Measurements from ENCODE around the gene PIP4K2A.

The PIP4K2A gene

GRCh38 chr10:22647244-22647643 is 67.1 kb downstream of the PIP4K2A start:
- Histone ChIP-seq H3K4me3 (ENCODE audit: low read length) (peak overlapping the region; percentile 16), H3K9me3 (ENCODE audit: control insufficient read depth, low read length) (no peaks in the 10 kb centered on the region), H3K9ac (ENCODE audit: low read length) (no peak overlapping the region), H3K4me1 (ENCODE audit: control insufficient read depth, insufficient read depth, low read length) (peaks cover 23% of the 10 kb centered on the region), H3K27me3 (replicated peaks; ENCODE audit: control insufficient read depth, insufficient read depth, low read length) (no peaks in the 10 kb centered on the region), H3K36me3 (ENCODE audit: control insufficient read depth, insufficient read depth, low read length, severe bottlenecking) (no peaks in the 10 kb centered on the region)
- DNase-seq (ENCODE audit: low read depth) = no peak

DNA sequence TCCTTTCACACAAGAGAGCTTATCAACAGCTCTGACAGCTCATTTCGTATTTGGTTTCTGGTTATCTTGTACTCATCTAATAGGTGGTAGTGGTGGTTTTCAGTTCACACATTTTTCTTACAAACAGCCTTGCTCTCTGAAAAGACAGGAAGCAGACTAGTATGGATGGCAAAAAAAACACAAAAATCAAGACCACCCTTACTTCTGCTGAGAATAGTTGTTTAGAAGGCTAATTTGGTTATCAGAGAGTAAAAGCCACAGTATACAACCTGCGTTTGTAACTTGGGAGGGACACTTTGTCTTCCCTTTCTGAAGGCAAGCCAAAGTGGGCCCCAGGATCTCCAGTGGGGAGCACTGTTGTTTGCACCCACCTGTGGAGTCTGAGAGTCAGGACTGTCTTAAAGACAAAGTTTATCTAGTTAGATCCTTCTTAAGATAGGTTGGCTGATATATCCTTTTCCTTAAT is 68.0 kb downstream of the PIP4K2A start:
- Histone ChIP-seq H3K27me3 (replicated peaks; ENCODE audit: control insufficient read depth, insufficient read depth, low read length) (no peaks in the 10 kb centered on the region), H3K9ac (ENCODE audit: low read length) (no peak overlapping the region), H3K36me3 (ENCODE audit: control insufficient read depth, insufficient read depth, low read length, severe bottlenecking) (no peaks in the 10 kb centered on the region), H3K9me3 (ENCODE audit: control insufficient read depth, low read length) (no peaks in the 10 kb centered on the region), H3K4me1 (ENCODE audit: control insufficient read depth, insufficient read depth, low read length) (peaks cover 23% of the 10 kb centered on the region), H3K4me3 (ENCODE audit: low read length) (no peak overlapping the region)
- DNase-seq (ENCODE audit: low read depth) = no peak

- peaks cover 23% of the 10 kb centered on the region for H3K4me1 ChIP-seq (ENCODE audit: control insufficient read depth, insufficient read depth, low read length)
- no peaks in the 10 kb centered on the region for H3K36me3 ChIP-seq (ENCODE audit: control insufficient read depth, insufficient read depth, low read length, severe bottlenecking)
- no peak overlapping the region for H3K4me3 ChIP-seq (ENCODE audit: low read length)
- no peak overlapping the region for H3K9ac ChIP-seq (ENCODE audit: low read length)
- H3K27me3 ChIP-seq (replicated peaks; ENCODE audit: control insufficient read depth, insufficient read depth, low read length) = no peaks in the 10 kb centered on the region
- no peak for DNase-seq (ENCODE audit: low read depth)
- no peaks in the 10 kb centered on the region for H3K9me3 ChIP-seq (ENCODE audit: control insufficient read depth, low read length)
These were observed 70.2 kb downstream of the PIP4K2A start for GRCh38 chr10:22644222-22644621.

DNA sequence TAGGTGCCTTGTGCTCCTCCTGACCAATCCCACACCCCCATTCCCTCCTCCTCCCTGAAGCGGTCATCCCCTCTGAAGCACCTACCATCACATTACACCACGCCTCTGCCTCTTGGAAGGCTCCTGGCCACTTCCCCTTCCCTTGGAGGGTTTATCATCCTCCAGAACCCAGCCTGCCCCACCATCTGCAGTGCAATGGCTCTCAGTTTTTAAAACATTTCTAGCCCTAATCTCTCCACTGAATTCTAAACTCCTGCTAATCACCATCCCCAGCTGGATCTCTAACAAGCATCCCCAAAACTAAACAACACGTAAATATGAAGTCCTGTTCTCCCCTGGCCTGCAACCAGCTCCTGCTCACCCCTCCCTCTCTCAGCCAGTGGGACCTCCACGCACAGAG is 70.6 kb downstream of the PIP4K2A start:
- Histone ChIP-seq H3K9me3 (ENCODE audit: control insufficient read depth, low read length) (no peaks in the 10 kb centered on the region), H3K4me3 (ENCODE audit: low read length) (no peak overlapping the region), H3K9ac (ENCODE audit: low read length) (no peak overlapping the region), H3K4me1 (ENCODE audit: control insufficient read depth, insufficient read depth, low read length) (peaks cover 21% of the 10 kb centered on the region), H3K27me3 (replicated peaks; ENCODE audit: control insufficient read depth, insufficient read depth, low read length) (no peaks in the 10 kb centered on the region), H3K36me3 (ENCODE audit: control insufficient read depth, insufficient read depth, low read length, severe bottlenecking) (no peaks in the 10 kb centered on the region)
- DNase-seq (ENCODE audit: low read depth) = no peak

DNA sequence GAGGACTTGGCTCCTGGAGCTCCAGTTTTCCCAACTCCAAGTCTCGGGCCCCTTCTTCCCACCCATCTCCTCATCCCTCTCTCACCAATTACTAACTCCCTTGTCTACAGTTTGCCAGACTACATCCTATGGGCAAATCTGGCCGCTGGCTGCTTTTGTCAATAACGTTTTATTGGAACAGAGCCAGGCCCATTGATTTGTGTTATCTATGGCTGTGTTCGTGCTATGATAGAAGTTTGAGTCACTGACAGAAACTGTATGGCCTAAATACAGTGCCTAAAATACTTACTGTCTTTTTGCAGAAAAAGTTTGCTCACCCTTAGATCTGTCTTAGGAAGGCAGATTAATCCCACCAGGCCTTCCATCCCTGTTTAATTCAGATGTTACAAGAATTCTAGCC is 71.3 kb downstream of the PIP4K2A start:
- Histone ChIP-seq H3K9me3 (ENCODE audit: control insufficient read depth, low read length) (no peaks in the 10 kb centered on the region), H3K9ac (ENCODE audit: low read length) (no peak overlapping the region), H3K4me1 (ENCODE audit: control insufficient read depth, insufficient read depth, low read length) (peaks cover 15% of the 10 kb centered on the region), H3K36me3 (ENCODE audit: control insufficient read depth, insufficient read depth, low read length, severe bottlenecking) (no peaks in the 10 kb centered on the region), H3K27me3 (replicated peaks; ENCODE audit: control insufficient read depth, insufficient read depth, low read length) (no peaks in the 10 kb centered on the region), H3K4me3 (ENCODE audit: low read length) (no peak overlapping the region)
- DNase-seq (ENCODE audit: low read depth) = no peak

DNA sequence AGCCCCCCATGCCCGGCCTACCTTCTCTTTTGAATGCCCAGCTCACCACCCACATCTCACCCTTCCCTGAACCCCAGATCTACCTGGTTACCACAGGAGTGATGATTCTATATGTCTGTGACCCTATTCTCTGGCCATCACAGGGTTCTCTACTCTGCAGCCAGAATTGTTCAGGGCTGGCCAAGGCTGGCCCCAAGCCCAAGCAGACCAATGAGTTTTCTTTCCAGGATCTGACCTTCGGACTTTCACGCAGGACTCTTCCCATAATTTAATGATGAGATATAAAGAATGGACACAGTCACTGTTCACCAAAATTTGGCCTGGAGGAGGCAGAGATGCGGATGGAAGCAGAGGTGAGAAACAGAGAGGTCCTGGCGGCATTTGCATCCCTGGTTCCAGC is 72.6 kb downstream of the PIP4K2A start:
- no peak overlapping the region for H3K4me3 ChIP-seq (ENCODE audit: low read length)
- no peak overlapping the region for H3K9ac ChIP-seq (ENCODE audit: low read length)
- H3K4me1 ChIP-seq (ENCODE audit: control insufficient read depth, insufficient read depth, low read length) = peaks cover 1% of the 10 kb centered on the region
- no peaks in the 10 kb centered on the region for H3K27me3 ChIP-seq (replicated peaks; ENCODE audit: control insufficient read depth, insufficient read depth, low read length)
- no peaks in the 10 kb centered on the region for H3K36me3 ChIP-seq (ENCODE audit: control insufficient read depth, insufficient read depth, low read length, severe bottlenecking)
- H3K9me3 ChIP-seq (ENCODE audit: control insufficient read depth, low read length) = no peaks in the 10 kb centered on the region
- no peak for DNase-seq (ENCODE audit: low read depth)

GRCh38 chr10:22640359-22640758 is 74.0 kb downstream of the PIP4K2A start:
- no peak for DNase-seq (ENCODE audit: low read depth)
- no peak overlapping the region for H3K9ac ChIP-seq (ENCODE audit: low read length)
- no peaks in the 10 kb centered on the region for H3K4me1 ChIP-seq (ENCODE audit: control insufficient read depth, insufficient read depth, low read length)
- no peaks in the 10 kb centered on the region for H3K27me3 ChIP-seq (replicated peaks; ENCODE audit: control insufficient read depth, insufficient read depth, low read length)
- H3K9me3 ChIP-seq (ENCODE audit: control insufficient read depth, low read length) = no peaks in the 10 kb centered on the region
- H3K4me3 ChIP-seq (ENCODE audit: low read length) = no peak overlapping the region
- H3K36me3 ChIP-seq (ENCODE audit: control insufficient read depth, insufficient read depth, low read length, severe bottlenecking) = no peaks in the 10 kb centered on the region

GRCh38 chr10:22638863-22639262 is 75.5 kb downstream of the PIP4K2A start:
- H3K4me1 ChIP-seq (ENCODE audit: control insufficient read depth, insufficient read depth, low read length) = no peaks in the 10 kb centered on the region
- no peaks in the 10 kb centered on the region for H3K27me3 ChIP-seq (replicated peaks; ENCODE audit: control insufficient read depth, insufficient read depth, low read length)
- no peaks in the 10 kb centered on the region for H3K36me3 ChIP-seq (ENCODE audit: control insufficient read depth, insufficient read depth, low read length, severe bottlenecking)
- no peaks in the 10 kb centered on the region for H3K9me3 ChIP-seq (ENCODE audit: control insufficient read depth, low read length)
- no peak for DNase-seq (ENCODE audit: low read depth)
- H3K4me3 ChIP-seq (ENCODE audit: low read length) = no peak overlapping the region
- no peak overlapping the region for H3K9ac ChIP-seq (ENCODE audit: low read length)

DNA sequence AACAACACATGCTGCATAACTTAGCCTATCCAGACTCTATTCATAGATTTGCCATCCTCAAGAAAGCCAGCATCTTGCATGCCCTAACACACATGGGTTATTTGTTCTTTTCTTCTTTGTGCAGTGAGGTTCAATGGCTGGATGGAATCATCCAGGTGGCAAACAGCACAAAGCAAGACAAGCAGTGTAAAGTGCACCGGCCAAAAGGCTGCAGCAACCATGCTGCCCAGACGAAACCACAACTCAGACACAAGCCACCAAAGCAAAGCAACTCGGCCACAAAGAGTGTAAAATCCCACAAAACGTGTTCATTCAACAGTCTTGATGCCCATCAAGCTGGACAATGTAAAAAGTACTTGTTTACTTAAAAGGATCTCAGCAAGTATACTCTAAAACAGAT is 76.9 kb downstream of the PIP4K2A start:
- Histone ChIP-seq H3K27me3 (replicated peaks; ENCODE audit: control insufficient read depth, insufficient read depth, low read length) (no peaks in the 10 kb centered on the region), H3K4me1 (ENCODE audit: control insufficient read depth, insufficient read depth, low read length) (no peaks in the 10 kb centered on the region), H3K9me3 (ENCODE audit: control insufficient read depth, low read length) (no peaks in the 10 kb centered on the region), H3K36me3 (ENCODE audit: control insufficient read depth, insufficient read depth, low read length, severe bottlenecking) (no peaks in the 10 kb centered on the region), H3K9ac (ENCODE audit: low read length) (no peak overlapping the region), H3K4me3 (ENCODE audit: low read length) (no peak overlapping the region)
- DNase-seq (ENCODE audit: low read depth) = no peak

DNA sequence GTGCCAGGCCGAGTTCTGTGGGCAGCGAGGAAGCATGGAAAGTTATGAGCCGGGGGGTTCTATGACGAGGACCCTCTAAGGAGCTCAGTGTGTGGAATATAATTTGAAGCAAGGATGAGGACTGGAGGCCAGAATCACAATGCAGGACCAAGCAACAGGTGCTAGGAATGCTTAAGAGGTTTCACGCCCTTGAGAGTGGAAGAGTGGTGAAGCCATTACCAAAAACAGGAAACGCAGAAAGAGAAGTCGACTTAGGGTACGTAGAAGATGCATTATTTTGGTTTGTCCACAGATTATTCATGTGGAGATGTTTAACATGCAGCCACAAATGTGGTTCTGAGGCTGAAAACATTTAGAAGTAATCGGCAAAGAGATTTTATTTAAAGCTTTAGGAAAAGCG is 78.7 kb downstream of the PIP4K2A start:
- Histone ChIP-seq H3K36me3 (ENCODE audit: control insufficient read depth, insufficient read depth, low read length, severe bottlenecking) (no peaks in the 10 kb centered on the region), H3K4me1 (ENCODE audit: control insufficient read depth, insufficient read depth, low read length) (peaks cover 6% of the 10 kb centered on the region), H3K9me3 (ENCODE audit: control insufficient read depth, low read length) (no peaks in the 10 kb centered on the region), H3K9ac (ENCODE audit: low read length) (no peak overlapping the region), H3K27me3 (replicated peaks; ENCODE audit: control insufficient read depth, insufficient read depth, low read length) (no peaks in the 10 kb centered on the region), H3K4me3 (ENCODE audit: low read length) (no peak overlapping the region)
- DNase-seq (ENCODE audit: low read depth) = no peak

- H3K27me3 ChIP-seq (replicated peaks; ENCODE audit: control insufficient read depth, insufficient read depth, low read length) = no peaks in the 10 kb centered on the region
- H3K4me1 ChIP-seq (ENCODE audit: control insufficient read depth, insufficient read depth, low read length) = peaks cover 14% of the 10 kb centered on the region
- H3K9ac ChIP-seq (ENCODE audit: low read length) = no peak overlapping the region
- H3K9me3 ChIP-seq (ENCODE audit: control insufficient read depth, low read length) = no peaks in the 10 kb centered on the region
- H3K4me3 ChIP-seq (ENCODE audit: low read length) = no peak overlapping the region
- no peaks in the 10 kb centered on the region for H3K36me3 ChIP-seq (ENCODE audit: control insufficient read depth, insufficient read depth, low read length, severe bottlenecking)
- no peak for DNase-seq (ENCODE audit: low read depth)
These were observed 79.5 kb downstream of the PIP4K2A start for GRCh38 chr10:22634606-22635459.

DNA sequence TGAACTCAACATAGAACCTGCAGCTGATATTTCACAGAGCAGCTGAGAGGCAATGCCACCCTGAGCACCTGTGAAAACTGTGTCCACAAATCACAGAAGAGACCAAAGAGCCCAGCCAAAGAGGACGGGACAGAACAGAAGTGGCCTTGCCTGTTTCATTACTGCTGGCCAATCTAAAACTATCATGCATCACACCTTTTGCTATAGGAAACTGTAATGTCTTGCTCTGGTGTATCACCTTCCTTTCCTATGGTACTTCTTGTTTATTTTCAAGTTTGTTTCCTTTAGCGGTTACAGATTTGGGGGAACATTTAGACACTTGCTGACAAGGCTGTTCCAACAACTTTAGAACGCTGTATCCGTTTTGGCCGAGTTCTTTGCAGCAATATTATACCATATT is 80.3 kb downstream of the PIP4K2A start:
- Histone ChIP-seq H3K9me3 (ENCODE audit: control insufficient read depth, low read length) (no peaks in the 10 kb centered on the region), H3K4me3 (ENCODE audit: low read length) (no peak overlapping the region), H3K9ac (ENCODE audit: low read length) (no peak overlapping the region), H3K36me3 (ENCODE audit: control insufficient read depth, insufficient read depth, low read length, severe bottlenecking) (no peaks in the 10 kb centered on the region), H3K4me1 (ENCODE audit: control insufficient read depth, insufficient read depth, low read length) (peaks cover 21% of the 10 kb centered on the region), H3K27me3 (replicated peaks; ENCODE audit: control insufficient read depth, insufficient read depth, low read length) (no peaks in the 10 kb centered on the region)
- DNase-seq (ENCODE audit: low read depth) = no peak
